ENCODE data around the gene DOC2A.
A peak's percentile ranks its signal among the peaks of the same experiment; 100 is the strongest.

DOC2A gene

DNA sequence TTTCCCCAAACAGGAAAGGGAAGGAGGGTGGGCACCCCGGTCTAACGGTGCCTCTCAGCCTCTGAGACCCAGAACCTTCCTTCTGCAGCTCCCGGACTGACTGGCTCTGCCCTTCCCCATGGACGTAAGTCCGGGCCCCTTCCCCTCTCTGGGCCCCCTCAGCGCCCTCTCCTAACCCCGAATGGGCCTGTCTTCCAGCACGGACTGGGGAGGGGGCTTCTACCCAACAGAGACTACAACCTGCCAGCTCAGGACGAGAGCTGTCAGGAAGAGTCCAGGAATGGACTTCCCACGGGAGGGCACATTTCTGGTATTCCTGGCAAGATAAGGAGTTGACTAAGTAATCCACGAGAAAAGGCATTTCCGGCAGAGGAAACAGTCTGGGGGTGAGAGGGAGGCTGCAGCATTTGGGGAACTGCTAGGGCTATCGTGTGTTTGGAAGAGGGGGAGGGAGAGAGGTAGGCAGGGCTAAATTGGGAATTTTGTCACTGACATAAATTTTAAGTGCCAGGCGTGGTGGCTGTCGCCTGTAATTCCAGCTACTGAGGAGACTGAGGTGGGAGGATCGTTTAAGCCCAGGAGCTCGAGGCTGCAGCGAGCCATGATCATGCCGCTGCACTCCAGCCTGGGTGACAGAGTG is 42.7 kb upstream of the DOC2A start (continued):
- TF ChIP-seq OVOL3 (tag by site-specific recombination; IDR thresholded peaks at IDR 0.05) (no peak), ZNF138 (tag by site-specific recombination; IDR thresholded peaks at IDR 0.05; ENCODE audit: borderline replicate concordance) (no peak), ZNF350 (tag by site-specific recombination; IDR thresholded peaks at IDR 0.05) (no peak), KLF7 (tag by site-specific recombination; IDR thresholded peaks at IDR 0.05; ENCODE audit: borderline replicate concordance) (0 out of 2 replicates have a peak, but pooled peaks have one; percentile 26), ZNF777 (tag by site-specific recombination; IDR thresholded peaks at IDR 0.05; ENCODE audit: borderline replicate concordance) (peak; percentile 54; the same call in 1 of the 2 replicates), ZBTB8A (tag by site-specific recombination; IDR thresholded peaks at IDR 0.05) (peak; percentile 82), OSR2 (tag by site-specific recombination; IDR thresholded peaks at IDR 0.05) (peak; percentile 92), GLIS2 (tag by site-specific recombination; IDR thresholded peaks at IDR 0.05) (peak; percentile 36; the same call in 1 of the 2 replicates), GLIS1 (tag by site-specific recombination; IDR thresholded peaks at IDR 0.05) (peak; percentile 23), ZNF302 (tag by site-specific recombination; IDR thresholded peaks at IDR 0.05; ENCODE audit: low read depth) (no peak), ZBTB17 (tag by site-specific recombination; IDR thresholded peaks at IDR 0.05) (peak; percentile 92), ZBTB20 (tag by site-specific recombination; IDR thresholded peaks at IDR 0.05) (peak; percentile 93), ZNF146 (tag by site-specific recombination; IDR thresholded peaks at IDR 0.05) (no peak), ZXDB (tag by site-specific recombination; IDR thresholded peaks at IDR 0.05) (peak; percentile 10), ZNF155 (tag by site-specific recombination; IDR thresholded peaks at IDR 0.05) (no peak)
- TF ChIP-seq, protein P1, sequence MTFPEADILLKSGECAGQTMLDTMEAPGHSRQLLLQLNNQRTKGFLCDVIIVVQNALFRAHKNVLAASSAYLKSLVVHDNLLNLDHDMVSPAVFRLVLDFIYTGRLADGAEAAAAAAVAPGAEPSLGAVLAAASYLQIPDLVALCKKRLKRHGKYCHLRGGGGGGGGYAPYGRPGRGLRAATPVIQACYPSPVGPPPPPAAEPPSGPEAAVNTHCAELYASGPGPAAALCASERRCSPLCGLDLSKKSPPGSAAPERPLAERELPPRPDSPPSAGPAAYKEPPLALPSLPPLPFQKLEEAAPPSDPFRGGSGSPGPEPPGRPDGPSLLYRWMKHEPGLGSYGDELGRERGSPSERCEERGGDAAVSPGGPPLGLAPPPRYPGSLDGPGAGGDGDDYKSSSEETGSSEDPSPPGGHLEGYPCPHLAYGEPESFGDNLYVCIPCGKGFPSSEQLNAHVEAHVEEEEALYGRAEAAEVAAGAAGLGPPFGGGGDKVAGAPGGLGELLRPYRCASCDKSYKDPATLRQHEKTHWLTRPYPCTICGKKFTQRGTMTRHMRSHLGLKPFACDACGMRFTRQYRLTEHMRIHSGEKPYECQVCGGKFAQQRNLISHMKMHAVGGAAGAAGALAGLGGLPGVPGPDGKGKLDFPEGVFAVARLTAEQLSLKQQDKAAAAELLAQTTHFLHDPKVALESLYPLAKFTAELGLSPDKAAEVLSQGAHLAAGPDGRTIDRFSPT (tag by site-specific recombination; IDR thresholded peaks at IDR 0.05), result no peak
- TF ChIP-seq, protein P2, sequence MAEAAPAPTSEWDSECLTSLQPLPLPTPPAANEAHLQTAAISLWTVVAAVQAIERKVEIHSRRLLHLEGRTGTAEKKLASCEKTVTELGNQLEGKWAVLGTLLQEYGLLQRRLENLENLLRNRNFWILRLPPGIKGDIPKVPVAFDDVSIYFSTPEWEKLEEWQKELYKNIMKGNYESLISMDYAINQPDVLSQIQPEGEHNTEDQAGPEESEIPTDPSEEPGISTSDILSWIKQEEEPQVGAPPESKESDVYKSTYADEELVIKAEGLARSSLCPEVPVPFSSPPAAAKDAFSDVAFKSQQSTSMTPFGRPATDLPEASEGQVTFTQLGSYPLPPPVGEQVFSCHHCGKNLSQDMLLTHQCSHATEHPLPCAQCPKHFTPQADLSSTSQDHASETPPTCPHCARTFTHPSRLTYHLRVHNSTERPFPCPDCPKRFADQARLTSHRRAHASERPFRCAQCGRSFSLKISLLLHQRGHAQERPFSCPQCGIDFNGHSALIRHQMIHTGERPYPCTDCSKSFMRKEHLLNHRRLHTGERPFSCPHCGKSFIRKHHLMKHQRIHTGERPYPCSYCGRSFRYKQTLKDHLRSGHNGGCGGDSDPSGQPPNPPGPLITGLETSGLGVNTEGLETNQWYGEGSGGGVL (tag by site-specific recombination; IDR thresholded peaks at IDR 0.05), result peak; percentile 94

DNA sequence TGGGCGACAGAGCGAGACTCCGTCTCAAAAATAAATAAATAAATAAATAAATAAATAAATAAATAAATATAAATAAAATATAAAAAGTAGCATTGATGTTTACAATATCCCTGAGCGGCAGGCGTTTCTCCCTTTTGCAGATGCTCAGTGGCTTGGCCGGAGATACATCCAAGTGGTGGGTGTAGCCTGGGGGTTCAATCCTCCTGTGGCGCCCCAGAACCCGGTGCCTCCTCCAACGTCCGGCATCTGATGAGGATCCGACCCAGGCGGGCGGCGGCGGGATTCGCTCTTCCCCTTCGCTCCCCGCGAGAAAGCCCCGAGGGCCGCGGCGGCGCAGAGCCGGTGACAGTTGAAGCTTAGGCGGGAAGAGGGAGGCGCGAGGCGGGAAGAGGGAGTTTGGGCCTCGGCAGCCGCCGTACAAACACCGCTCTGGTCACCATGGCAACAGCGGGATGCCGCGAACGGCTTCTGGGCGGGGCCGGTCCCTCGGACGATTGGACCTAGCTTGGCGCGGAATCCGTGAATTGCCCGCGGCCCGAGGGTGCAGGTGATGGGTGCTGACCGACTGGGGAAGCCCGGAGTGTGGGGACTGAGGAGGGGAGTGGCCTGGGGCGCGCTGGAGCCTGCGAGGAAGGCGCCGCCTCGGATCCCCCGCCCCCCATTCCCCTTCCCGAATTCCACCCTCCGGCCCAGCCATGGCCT is 42.0 kb upstream of the DOC2A start:
- H3K4me3 ChIP-seq (ENCODE audit: low read depth, low read length), result peak overlapping the region; percentile 63
- H3K27ac ChIP-seq (ENCODE audit: extremely low read depth, low read depth, low read length), result peak overlapping the region; percentile 65
- H3K36me3 ChIP-seq (ENCODE audit: control insufficient read depth in 2 of 2, insufficient read depth in 1 of 2, low read length in 2 of 2), result peaks cover 0 to 11% of the 10 kb centered on the region in 2 experiments; a peak in 2 of 3 replicates
- ChIA-PET POLR2A (interaction anchor here (0.7 to 6.5 kb wide), 10 partner anchors 9 to 606 kb away, joined by 3 to 66 read pairs (median 4); partner anchors contain the start of genes ALDOA, CORO1A, FBRS and PPP4C), CTCF (interaction anchor here (0.6 to 1.8 kb wide), 4 partner anchors 20 to 1491 kb away, joined by 3 to 16 read pairs (median 4); partner anchors contain the start of gene TLCD3B)
- H3K4me1 ChIP-seq (ENCODE audit: control insufficient read depth, insufficient read depth, low read length), result peaks cover 3% of the 10 kb centered on the region; the same call in 1 of the 2 replicates
- H3K9me3 ChIP-seq (ENCODE audit: control insufficient read depth, insufficient read depth, low read depth, low read length), result no peaks in the 10 kb centered on the region
- TF ChIP-seq, protein P3, sequence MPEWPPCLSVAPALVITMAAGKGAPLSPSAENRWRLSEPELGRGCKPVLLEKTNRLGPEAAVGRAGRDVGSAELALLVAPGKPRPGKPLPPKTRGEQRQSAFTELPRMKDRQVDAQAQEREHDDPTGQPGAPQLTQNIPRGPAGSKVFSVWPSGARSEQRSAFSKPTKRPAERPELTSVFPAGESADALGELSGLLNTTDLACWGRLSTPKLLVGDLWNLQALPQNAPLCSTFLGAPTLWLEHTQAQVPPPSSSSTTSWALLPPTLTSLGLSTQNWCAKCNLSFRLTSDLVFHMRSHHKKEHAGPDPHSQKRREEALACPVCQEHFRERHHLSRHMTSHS (tag by site-specific recombination; IDR thresholded peaks at IDR 0.05), result peak; percentile 20; the same call in 1 of the 2 replicates
- TF ChIP-seq ZXDB (tag by site-specific recombination; IDR thresholded peaks at IDR 0.05) (peak; percentile 98), HOXC10 (CRISPR knock-in tag; IDR thresholded peaks at IDR 0.05) (peak; percentile 98; the same call in 1 of the 2 replicates), KLF7 (tag by site-specific recombination; IDR thresholded peaks at IDR 0.05; ENCODE audit: borderline replicate concordance) (peak; percentile 89), ZNF239 (tag by site-specific recombination; IDR thresholded peaks at IDR 0.05) (no peak), RBAK (tag by site-specific recombination; IDR thresholded peaks at IDR 0.05) (peak; percentile 84), ZNF660 (tag by site-specific recombination; IDR thresholded peaks at IDR 0.05) (no peak; the same call in 1 of the 2 replicates)
- TF ChIP-seq, protein P4, sequence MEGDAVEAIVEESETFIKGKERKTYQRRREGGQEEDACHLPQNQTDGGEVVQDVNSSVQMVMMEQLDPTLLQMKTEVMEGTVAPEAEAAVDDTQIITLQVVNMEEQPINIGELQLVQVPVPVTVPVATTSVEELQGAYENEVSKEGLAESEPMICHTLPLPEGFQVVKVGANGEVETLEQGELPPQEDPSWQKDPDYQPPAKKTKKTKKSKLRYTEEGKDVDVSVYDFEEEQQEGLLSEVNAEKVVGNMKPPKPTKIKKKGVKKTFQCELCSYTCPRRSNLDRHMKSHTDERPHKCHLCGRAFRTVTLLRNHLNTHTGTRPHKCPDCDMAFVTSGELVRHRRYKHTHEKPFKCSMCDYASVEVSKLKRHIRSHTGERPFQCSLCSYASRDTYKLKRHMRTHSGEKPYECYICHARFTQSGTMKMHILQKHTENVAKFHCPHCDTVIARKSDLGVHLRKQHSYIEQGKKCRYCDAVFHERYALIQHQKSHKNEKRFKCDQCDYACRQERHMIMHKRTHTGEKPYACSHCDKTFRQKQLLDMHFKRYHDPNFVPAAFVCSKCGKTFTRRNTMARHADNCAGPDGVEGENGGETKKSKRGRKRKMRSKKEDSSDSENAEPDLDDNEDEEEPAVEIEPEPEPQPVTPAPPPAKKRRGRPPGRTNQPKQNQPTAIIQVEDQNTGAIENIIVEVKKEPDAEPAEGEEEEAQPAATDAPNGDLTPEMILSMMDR (tag by site-specific recombination; IDR thresholded peaks at IDR 0.05), result peak; percentile 38; the same call in 1 of the 2 replicates
- TF ChIP-seq, protein P5, sequence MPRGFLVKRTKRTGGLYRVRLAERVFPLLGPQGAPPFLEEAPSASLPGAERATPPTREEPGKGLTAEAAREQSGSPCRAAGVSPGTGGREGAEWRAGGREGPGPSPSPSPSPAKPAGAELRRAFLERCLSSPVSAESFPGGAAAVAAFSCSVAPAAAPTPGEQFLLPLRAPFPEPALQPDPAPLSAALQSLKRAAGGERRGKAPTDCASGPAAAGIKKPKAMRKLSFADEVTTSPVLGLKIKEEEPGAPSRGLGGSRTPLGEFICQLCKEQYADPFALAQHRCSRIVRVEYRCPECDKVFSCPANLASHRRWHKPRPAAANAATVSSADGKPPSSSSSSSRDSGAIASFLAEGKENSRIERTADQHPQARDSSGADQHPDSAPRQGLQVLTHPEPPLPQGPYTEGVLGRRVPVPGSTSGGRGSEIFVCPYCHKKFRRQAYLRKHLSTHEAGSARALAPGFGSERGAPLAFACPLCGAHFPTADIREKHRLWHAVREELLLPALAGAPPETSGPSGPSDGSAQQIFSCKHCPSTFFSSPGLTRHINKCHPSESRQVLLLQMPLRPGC (tag by site-specific recombination; IDR thresholded peaks at IDR 0.05), result peak; percentile 97
- TF ChIP-seq, protein P6, sequence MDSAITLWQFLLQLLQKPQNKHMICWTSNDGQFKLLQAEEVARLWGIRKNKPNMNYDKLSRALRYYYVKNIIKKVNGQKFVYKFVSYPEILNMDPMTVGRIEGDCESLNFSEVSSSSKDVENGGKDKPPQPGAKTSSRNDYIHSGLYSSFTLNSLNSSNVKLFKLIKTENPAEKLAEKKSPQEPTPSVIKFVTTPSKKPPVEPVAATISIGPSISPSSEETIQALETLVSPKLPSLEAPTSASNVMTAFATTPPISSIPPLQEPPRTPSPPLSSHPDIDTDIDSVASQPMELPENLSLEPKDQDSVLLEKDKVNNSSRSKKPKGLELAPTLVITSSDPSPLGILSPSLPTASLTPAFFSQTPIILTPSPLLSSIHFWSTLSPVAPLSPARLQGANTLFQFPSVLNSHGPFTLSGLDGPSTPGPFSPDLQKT (IDR thresholded peaks at IDR 0.05; ENCODE audit: borderline replicate concordance, low read depth, low read length), result no peak
